ENCODE measurements around the gene SFR1.
"Not testable (repeated sequence)": the region's sequence is repeated elsewhere in the genome, so short reads cannot be mapped to it uniquely, and the experiment has no call there.

Gene SFR1

DNA sequence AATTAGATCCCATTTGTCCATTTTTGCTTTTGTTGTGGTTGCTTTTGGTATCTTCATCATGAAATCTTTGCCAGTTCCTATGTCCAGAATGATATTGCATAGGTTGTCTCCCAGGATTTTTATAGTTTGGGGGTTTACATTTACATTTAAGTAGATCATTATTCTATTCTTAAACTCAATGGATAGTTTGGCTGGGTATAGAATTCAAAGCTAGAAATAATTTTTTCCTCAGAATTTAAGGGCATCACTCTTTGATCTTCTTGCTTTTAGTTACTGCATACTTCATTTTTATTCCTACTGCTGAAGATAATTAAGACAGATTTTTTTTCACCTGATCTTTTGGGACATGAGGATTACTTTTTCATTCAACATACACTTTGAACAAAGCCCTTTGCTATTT lies 29.8 kb downstream of the SFR1 start:
- no peak overlapping the region for H3K27ac ChIP-seq (ENCODE audit: low read length)
- H3K4me2 ChIP-seq (ENCODE audit: insufficient read depth, low read length) = no peak overlapping the region
- H3K9ac ChIP-seq (ENCODE audit: low read depth, low read length) = no peak overlapping the region
- no peaks in the 10 kb centered on the region for H3K4me1 ChIP-seq (ENCODE audit: insufficient read depth, low read length)
- H3K36me3 ChIP-seq (ENCODE audit: insufficient read depth, low read length) = no peaks in the 10 kb centered on the region
- no peak overlapping the region for H2AFZ ChIP-seq (ENCODE audit: low read depth, low read length)
- H3K79me2 ChIP-seq (ENCODE audit: insufficient read depth, low read length) = no peaks in the 10 kb centered on the region
- no peak overlapping the region for H3K4me3 ChIP-seq (ENCODE audit: low read depth in 1 of 2, low read length in 2 of 2)
- peaks cover 9% of the 10 kb centered on the region for H3K9me3 ChIP-seq (ENCODE audit: insufficient read depth, low read length, severe bottlenecking)
- H4K20me1 ChIP-seq (ENCODE audit: insufficient read depth, low read length) = no peaks in the 10 kb centered on the region
- no peak for TF ChIP-seq EZH2 (IDR thresholded peaks at IDR 0.05; ENCODE audit: borderline replicate concordance, low read depth, low read length, severe bottlenecking)
- TF ChIP-seq, protein P1, sequence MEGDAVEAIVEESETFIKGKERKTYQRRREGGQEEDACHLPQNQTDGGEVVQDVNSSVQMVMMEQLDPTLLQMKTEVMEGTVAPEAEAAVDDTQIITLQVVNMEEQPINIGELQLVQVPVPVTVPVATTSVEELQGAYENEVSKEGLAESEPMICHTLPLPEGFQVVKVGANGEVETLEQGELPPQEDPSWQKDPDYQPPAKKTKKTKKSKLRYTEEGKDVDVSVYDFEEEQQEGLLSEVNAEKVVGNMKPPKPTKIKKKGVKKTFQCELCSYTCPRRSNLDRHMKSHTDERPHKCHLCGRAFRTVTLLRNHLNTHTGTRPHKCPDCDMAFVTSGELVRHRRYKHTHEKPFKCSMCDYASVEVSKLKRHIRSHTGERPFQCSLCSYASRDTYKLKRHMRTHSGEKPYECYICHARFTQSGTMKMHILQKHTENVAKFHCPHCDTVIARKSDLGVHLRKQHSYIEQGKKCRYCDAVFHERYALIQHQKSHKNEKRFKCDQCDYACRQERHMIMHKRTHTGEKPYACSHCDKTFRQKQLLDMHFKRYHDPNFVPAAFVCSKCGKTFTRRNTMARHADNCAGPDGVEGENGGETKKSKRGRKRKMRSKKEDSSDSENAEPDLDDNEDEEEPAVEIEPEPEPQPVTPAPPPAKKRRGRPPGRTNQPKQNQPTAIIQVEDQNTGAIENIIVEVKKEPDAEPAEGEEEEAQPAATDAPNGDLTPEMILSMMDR (IDR thresholded peaks at IDR 0.05; ENCODE audit: borderline replicate concordance, extremely low read depth, low read length, poor library complexity, severe bottlenecking) = no peak
- DNase-seq (no peak), ATAC-seq (ENCODE audit: insufficient read depth, low read depth) (no peak)
- peaks cover 9% of the 10 kb centered on the region for H3K27me3 ChIP-seq (ENCODE audit: insufficient read depth, low read length, poor library complexity)

DNA sequence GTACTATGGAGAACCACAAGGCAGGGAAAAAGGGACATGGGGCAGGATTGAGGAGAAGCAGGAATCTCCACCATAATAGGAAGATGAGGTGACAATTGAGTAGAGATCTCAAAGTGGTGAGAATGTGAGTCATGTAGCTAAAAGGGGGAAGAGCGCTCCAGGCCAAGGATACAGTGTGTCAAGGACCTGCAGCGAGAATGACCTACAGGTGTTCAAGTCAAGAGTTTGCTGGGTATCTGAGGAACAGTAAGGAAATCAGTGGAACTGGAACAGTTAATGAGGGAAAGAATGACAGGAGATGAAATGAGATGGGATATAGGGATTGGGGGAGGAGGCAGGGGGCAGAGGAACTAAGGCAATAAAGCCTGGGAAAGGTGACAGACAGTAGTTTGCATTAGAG lies 33.6 kb downstream of the SFR1 start:
- no peak overlapping the region for H3K4me3 ChIP-seq (ENCODE audit: low read depth in 1 of 2, low read length in 2 of 2)
- no peak for ATAC-seq (ENCODE audit: insufficient read depth, low read depth)
- H3K79me2 ChIP-seq (ENCODE audit: insufficient read depth, low read length) = no peaks in the 10 kb centered on the region
- H3K4me2 ChIP-seq (ENCODE audit: insufficient read depth, low read length) = no peak overlapping the region
- no peaks in the 10 kb centered on the region for H3K36me3 ChIP-seq (ENCODE audit: insufficient read depth, low read length)
- DNase-seq = no peak
- H4K20me1 ChIP-seq (ENCODE audit: insufficient read depth, low read length) = no peaks in the 10 kb centered on the region
- peaks cover 15% of the 10 kb centered on the region for H3K27me3 ChIP-seq (ENCODE audit: insufficient read depth, low read length, poor library complexity)
- no peak overlapping the region for H2AFZ ChIP-seq (ENCODE audit: low read depth, low read length)
- H3K9me3 ChIP-seq (ENCODE audit: insufficient read depth, low read length, severe bottlenecking) = peaks cover 9% of the 10 kb centered on the region
- TF ChIP-seq, protein P1 (IDR thresholded peaks at IDR 0.05; ENCODE audit: borderline replicate concordance, extremely low read depth, low read length, poor library complexity, severe bottlenecking) = no peak
- TF ChIP-seq EZH2 (IDR thresholded peaks at IDR 0.05; ENCODE audit: borderline replicate concordance, low read depth, low read length, severe bottlenecking) = no peak
- no peak overlapping the region for H3K27ac ChIP-seq (ENCODE audit: low read length)
- H3K4me1 ChIP-seq (ENCODE audit: insufficient read depth, low read length) = no peaks in the 10 kb centered on the region
- H3K9ac ChIP-seq (ENCODE audit: low read depth, low read length) = no peak overlapping the region

DNA sequence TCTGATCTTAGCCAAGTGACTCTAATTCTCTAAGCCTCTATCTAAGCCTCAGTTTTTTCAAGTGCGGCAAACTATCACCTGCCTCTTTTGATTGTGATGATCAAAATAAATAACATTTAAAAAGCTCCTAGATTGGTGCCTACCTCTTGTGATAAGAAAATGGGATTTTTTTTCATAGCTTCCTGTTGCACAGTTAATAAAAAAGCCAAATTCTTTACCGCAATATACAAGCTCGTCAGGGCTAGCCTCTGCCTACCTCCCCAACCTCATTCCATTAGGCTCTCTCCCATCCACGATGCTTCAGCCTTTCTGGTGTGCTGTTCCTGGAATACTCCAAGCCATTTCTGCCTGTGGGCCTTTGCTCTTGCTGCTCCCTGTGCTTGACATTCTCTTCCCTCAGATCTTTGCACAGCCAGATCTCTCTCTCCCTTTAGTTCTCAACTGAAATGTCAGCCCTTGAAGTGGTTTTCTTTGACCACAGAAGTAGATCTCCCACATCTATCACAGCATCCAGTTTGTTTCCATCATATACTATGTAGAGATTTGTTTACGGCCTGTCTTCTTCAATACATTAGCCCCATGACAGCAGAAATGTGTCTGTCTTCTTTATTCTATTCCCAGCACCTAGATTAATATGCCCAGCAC lies 48.8 kb downstream of the SFR1 start:
- H3K9me3 ChIP-seq (ENCODE audit: insufficient read depth, low read length, severe bottlenecking) = peaks cover 2% of the 10 kb centered on the region
- H3K4me1 ChIP-seq (ENCODE audit: insufficient read depth, low read length) = peaks cover 9% of the 10 kb centered on the region
- no peak overlapping the region for H3K4me3 ChIP-seq (ENCODE audit: low read depth in 1 of 2, low read length in 2 of 2)
- peak; percentile 34 for DNase-seq
- ATAC-seq (ENCODE audit: insufficient read depth, low read depth) = peak; percentile 99
- no peak overlapping the region for H3K27ac ChIP-seq (ENCODE audit: low read length)
- no peak overlapping the region for H3K4me2 ChIP-seq (ENCODE audit: insufficient read depth, low read length)
- no peaks in the 10 kb centered on the region for H3K36me3 ChIP-seq (ENCODE audit: insufficient read depth, low read length)
- H3K9ac ChIP-seq (ENCODE audit: low read depth, low read length) = no peak overlapping the region
- no peaks in the 10 kb centered on the region for H4K20me1 ChIP-seq (ENCODE audit: insufficient read depth, low read length)
- H3K79me2 ChIP-seq (ENCODE audit: insufficient read depth, low read length) = no peaks in the 10 kb centered on the region
- peaks cover 48% of the 10 kb centered on the region for H3K27me3 ChIP-seq (ENCODE audit: insufficient read depth, low read length, poor library complexity)
- TF ChIP-seq, protein P1 (IDR thresholded peaks at IDR 0.05; ENCODE audit: borderline replicate concordance, extremely low read depth, low read length, poor library complexity, severe bottlenecking) = no peak
- TF ChIP-seq EZH2 (IDR thresholded peaks at IDR 0.05; ENCODE audit: borderline replicate concordance, low read depth, low read length, severe bottlenecking) = no peak
- H2AFZ ChIP-seq (ENCODE audit: low read depth, low read length) = no peak overlapping the region

DNA sequence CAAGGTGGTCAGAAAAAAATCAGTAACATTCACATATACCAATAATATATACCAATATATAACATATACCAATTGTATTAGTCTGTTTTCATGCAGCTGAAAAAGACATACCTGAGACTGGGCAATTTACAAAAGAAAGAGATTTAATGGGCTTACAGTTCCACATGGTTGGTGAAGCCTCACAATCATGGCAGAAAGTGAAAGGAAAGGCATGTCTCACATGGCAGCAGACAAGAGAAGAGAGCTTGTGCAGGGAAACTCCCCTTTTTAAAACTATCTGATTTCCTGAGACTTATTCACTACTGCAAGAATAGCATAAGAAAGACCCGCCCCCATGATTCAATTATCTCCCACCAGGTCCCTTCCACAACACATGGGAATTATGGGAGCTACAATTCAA lies 52.2 kb downstream of the SFR1 start:
- not testable (repeated sequence) for H3K4me3 ChIP-seq (ENCODE audit: low read depth in 1 of 2, low read length in 2 of 2); H3K36me3 ChIP-seq (ENCODE audit: insufficient read depth, low read length); H2AFZ ChIP-seq (ENCODE audit: low read depth, low read length); H3K9ac ChIP-seq (ENCODE audit: low read depth, low read length); H4K20me1 ChIP-seq (ENCODE audit: insufficient read depth, low read length); H3K79me2 ChIP-seq (ENCODE audit: insufficient read depth, low read length); DNase-seq; H3K4me2 ChIP-seq (ENCODE audit: insufficient read depth, low read length); ATAC-seq (ENCODE audit: insufficient read depth, low read depth); H3K9me3 ChIP-seq (ENCODE audit: insufficient read depth, low read length, severe bottlenecking); H3K4me1 ChIP-seq (ENCODE audit: insufficient read depth, low read length); H3K27ac ChIP-seq (ENCODE audit: low read length)
- H3K27me3 ChIP-seq (ENCODE audit: insufficient read depth, low read length, poor library complexity) = peaks cover 38% of the 10 kb centered on the region

Measured in DND-41 (cell line).